GM12878 (cell line): ENCODE measurements around the gene GSG1L. TPM values are rescaled to one million over a fixed set of nuclear protein-coding genes. Genes with fewer than 3 reads are reported as not detected.

Experiments used
- ATAC-seq: fragments of 200-7000 bp; cut with Tn5 transposase; 3 replicates; pipeline ENCODE4 v1.9.1; 2020; ENCODE audit warnings: mild to moderate bottlenecking, moderate library complexity
- BruUV-seq: library from RNA; stranded (reverse); fragments of 400-500 nt; replicated peaks from 2 replicates; lab custom pipeline; 2021; lab: Mats Ljungman, UMichigan
- CTCF ChIA-PET: fragments of 300-600 bp; sonication (Branson Sonifier 250); formaldehyde crosslinking; extraction: SDS; loops from one replicate; lab custom pipeline; 2021; ENCODE audit warnings: inconsistent platforms; lab: Yijun Ruan, JAX
- POLR2A ChIA-PET: fragments of 350-600 bp; formaldehyde crosslinking; extraction: SDS; loops from one replicate; lab custom pipeline; 2021; ENCODE audit warnings: inconsistent platforms; lab: Charles Lee
- RAD21 ChIA-PET: fragments of 300-600 bp; sonication (Branson Sonifier 250); formaldehyde crosslinking; loops from one replicate; lab custom pipeline; 2023; ENCODE audit warnings: antibody characterized with exemption; ENCODE audit not compliant: unreplicated experiment; lab: Charles Lee
- SMC1A ChIA-PET: fragments of 300-600 bp; sonication (Branson Sonifier 250); formaldehyde crosslinking; loops from one replicate; lab custom pipeline; 2023; ENCODE audit not compliant: unreplicated experiment, uncharacterized antibody; lab: Charles Lee
- DNase-seq: peaks from one replicate; pipeline ENCODE4 v3.0.0-alpha.2; 2011; ENCODE audit warnings: low read depth, low spot score
- FAIRE-seq: peaks from 3 replicates; lab custom pipeline; 2011; peaks lifted over from hg19 to GRCh38; lab: Jason Lieb, UNC
- H2AFZ ChIP-seq: 2 replicates; pipeline ENCODE4 v1.6.0; 2011; ENCODE audit warnings: low read depth, low read length, control low read depth; ENCODE audit not compliant: control insufficient read depth
- H3K27ac ChIP-seq: 2 replicates; pipeline ENCODE4 v1.5.1; 2011; ENCODE audit warnings: control low read depth; ENCODE audit not compliant: control insufficient read depth, insufficient read depth
- H3K27me3 ChIP-seq, 2 experiments: replicated peaks in 1 of 2; 2 replicates each; pipeline versions ENCODE4 v1.6.0 to v1.6.1; 2011; ENCODE audit warnings: low read length in 1 of 2; ENCODE audit not compliant: control insufficient read depth in 2 of 2, insufficient read depth in 2 of 2
- H3K36me3 ChIP-seq, 2 experiments: 2 replicates each; pipeline ENCODE4 v1.5.1; 2011; ENCODE audit warnings: low read length in 1 of 2; ENCODE audit not compliant: control insufficient read depth in 2 of 2, insufficient read depth in 2 of 2
- H3K4me1 ChIP-seq: 2 replicates; pipeline ENCODE4 v1.6.1; 2011; ENCODE audit warnings: mild to moderate bottlenecking, low read length, moderate library complexity, mixed read lengths; ENCODE audit not compliant: control insufficient read depth, insufficient read depth
- H3K4me2 ChIP-seq: 2 replicates; pipeline ENCODE4 v1.6.0; 2011; ENCODE audit warnings: control low read depth; ENCODE audit not compliant: control insufficient read depth, insufficient read depth
- H3K4me3 ChIP-seq: fragments of 200-600 bp; sonication (generic); 2 replicates; pipeline ENCODE4 v1.5.1; 2016
- H3K79me2 ChIP-seq: 2 replicates; pipeline ENCODE4 v1.6.0; 2011; ENCODE audit warnings: low read length; ENCODE audit not compliant: control insufficient read depth, insufficient read depth
- H3K9ac ChIP-seq: 2 replicates; pipeline ENCODE4 v1.8.0; 2011; ENCODE audit warnings: low read length, control low read depth, mixed read lengths; ENCODE audit not compliant: control insufficient read depth, insufficient read depth
- H3K9me3 ChIP-seq: replicated peaks from 3 replicates; pipeline ENCODE4 v1.5.1; 2011; ENCODE audit warnings: mild to moderate bottlenecking, low read length; ENCODE audit not compliant: control insufficient read depth, insufficient read depth
- H4K20me1 ChIP-seq: 2 replicates; pipeline ENCODE4 v1.6.0; 2011; ENCODE audit not compliant: control insufficient read depth, insufficient read depth
- ATF2 ChIP-seq: IDR thresholded peaks from 2 replicates; pipeline ENCODE4 v1.6.1; 2012; ENCODE audit warnings: low read length, inconsistent platforms
- ATF7 ChIP-seq: fragments of 450-650 bp; IDR thresholded peaks from 2 replicates; pipeline ENCODE4 v1.6.1; 2016; ENCODE audit warnings: low read depth, mild to moderate bottlenecking
- EGR1 ChIP-seq, 2 experiments: IDR thresholded peaks; 1 replicate in 1 of 2; 2 replicates in 1 of 2; pipeline ENCODE4 v1.6.1; 2011 to 2012; ENCODE audit warnings: low read depth in 2 of 2, low read length in 2 of 2, borderline replicate concordance in 1 of 2, mild to moderate bottlenecking in 1 of 2, moderate library complexity in 1 of 2
- NR2C2 ChIP-seq: IDR thresholded peaks from 2 replicates; pipeline ENCODE4 v1.6.1; 2011; ENCODE audit warnings: borderline replicate concordance, low read depth; ENCODE audit not compliant: control insufficient read depth, insufficient read length
- REST ChIP-seq: IDR thresholded peaks from 2 replicates; pipeline ENCODE4 v1.6.1; 2012; ENCODE audit warnings: mild to moderate bottlenecking, low read depth, low read length
- SREBF1 ChIP-seq: IDR thresholded peaks from 2 replicates; pipeline ENCODE4 v1.6.1; 2012; ENCODE audit warnings: mild to moderate bottlenecking, low read length
- SUPT20H ChIP-seq: IDR thresholded peaks from 2 replicates; pipeline ENCODE4 v1.6.1; 2011; ENCODE audit warnings: low read depth, mild to moderate bottlenecking, low read length, moderate library complexity, borderline replicate concordance; ENCODE audit not compliant: control insufficient read depth
- WGBS: methylation state at CpG from one replicate; pipeline ENCODE4 v1.1.6; 2016; ENCODE audit warnings: low lambda C conversion rate; ENCODE audit not compliant: insufficient replicate concordance, insufficient coverage; ENCODE audit errors: missing lambda C conversion rate; 5-methylcytosine and 5-hydroxymethylcytosine counted together
- in situ Hi-C: fragments of 300-500 bp; cut with MboI; formaldehyde crosslinking; loops from 9 replicates; pipeline ENCODE4 v1.14.3; 2018; ENCODE audit warnings: mixed read lengths
- intact Hi-C: fragments of 100-400 bp; cut with micrococcal nuclease; formaldehyde crosslinking; loops from one replicate; pipeline ENCODE4 v1.14.2; 2022; ENCODE audit not compliant: unreplicated experiment
- polyA plus RNA-seq, 11 experiments: library from polyadenylated mRNA; depleted of rRNA in 4 of 11; unstranded in 6 of 11; stranded (reverse) in 5 of 11; fragments of >200 nt; fragmentation: Nextera tagmentation in 4 of 11; fragmentation: Illumina TruSeq in 1 of 11; extraction: Ambion mirVana in 4 of 11; extraction: Trizol in 1 of 11; gene quantifications; 1 replicate in 1 of 11; 2 replicates in 10 of 11; pipeline versions ENCODE4 v1.2.1 to v1.2.3, GENCODE V29; 2011 to 2016; ENCODE audit warnings: inconsistent platforms in 2 of 11, missing spikeins in 2 of 11, low read depth in 1 of 11
- total RNA-seq, 4 experiments: library from RNA; depleted of rRNA in 3 of 4; stranded (reverse); fragments of >200 nt in 3 of 4; fragmentation: Illumina TruSeq in 1 of 4; extraction: Trizol in 1 of 4; gene quantifications; 2 replicates each; pipeline versions ENCODE4 v1.2.1 to v1.2.3, GENCODE V29; 2013 to 2021
- TF ChIP-seq, protein P1 (sequence below): fragments of 450-650 bp; IDR thresholded peaks from 2 replicates; pipeline ENCODE4 v1.6.1; 2018; ENCODE audit warnings: mild to moderate bottlenecking, low read depth, moderate library complexity; ENCODE audit not compliant: partially characterized antibody

Gene GSG1L
- total and polyA plus RNA-seq, 10 of the 15 experiments (the other 5 are each of a cell fraction or from before 2014, with no cell fraction given), result not detected

DNA sequence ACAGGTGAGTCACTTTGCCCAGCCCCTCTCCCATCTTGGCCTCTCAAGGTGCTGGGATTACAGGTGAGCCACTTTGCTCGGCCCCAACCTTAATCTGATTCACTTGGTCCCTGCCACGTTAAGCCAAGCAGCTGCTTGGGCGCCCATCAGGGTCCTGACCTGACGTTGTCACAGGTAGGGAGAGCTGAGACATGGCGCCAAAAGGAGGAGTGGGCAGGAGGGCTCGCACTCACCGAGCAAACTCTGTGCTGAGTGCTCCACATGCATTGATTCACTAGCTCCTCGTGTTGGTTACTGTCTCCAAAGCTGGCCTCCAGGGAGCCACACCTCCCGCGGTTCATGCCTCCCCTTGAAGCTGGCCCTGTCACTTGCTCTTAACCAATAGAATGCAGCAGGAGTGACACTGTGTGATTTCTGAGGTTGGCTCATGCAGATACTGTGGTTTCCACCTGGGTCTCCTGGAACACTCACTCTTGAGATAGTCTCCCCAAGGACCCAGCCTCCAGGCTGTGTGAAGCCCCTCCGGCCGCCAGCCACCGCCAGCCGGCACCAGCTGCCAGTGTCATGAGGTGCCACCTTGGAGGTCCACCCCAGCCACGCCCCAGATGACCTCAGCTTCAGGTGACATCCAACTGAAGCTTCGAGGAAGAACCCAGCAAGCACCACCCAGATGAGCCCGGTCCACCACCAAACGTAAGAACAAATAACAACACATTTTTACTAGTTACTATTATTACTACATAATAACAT, 223.0 kb downstream of the GSG1L start:
- BruUV-seq, result no TSS peak
- H3K9ac ChIP-seq, result no peak overlapping the region
- FAIRE-seq (no peak), DNase-seq (no peak), ATAC-seq (no peak)
- POLR2A ChIA-PET, result no interaction called here
- H3K36me3 ChIP-seq, result no peaks in the 10 kb centered on the region
- RAD21 ChIA-PET, result no interaction called here
- SMC1A ChIA-PET, result no interaction called here
- H3K4me3 ChIP-seq, result no peak overlapping the region
- intact Hi-C loops, result no loop called here
- no peak overlapping the region for H3K27ac ChIP-seq
- H4K20me1 ChIP-seq, result no peaks in the 10 kb centered on the region
- H3K4me2 ChIP-seq, result no peak overlapping the region
- H3K27me3 ChIP-seq, result no peaks in the 10 kb centered on the region
- H3K9me3 ChIP-seq, result no peaks in the 10 kb centered on the region
- TF ChIP-seq ATF7, result no peak
- TF ChIP-seq NR2C2, result no peak
- no peak for TF ChIP-seq ATF2
- no peaks in the 10 kb centered on the region for H3K4me1 ChIP-seq
- CTCF ChIA-PET, result no interaction called here
- no peak overlapping the region for H2AFZ ChIP-seq
- no peaks in the 10 kb centered on the region for H3K79me2 ChIP-seq
- 28% methylated on average over 17 of the region's 18 CpGs for WGBS
- in situ Hi-C loops, result no loop called here

- Histone ChIP-seq H3K27ac (no peak overlapping the region), H2AFZ (no peak overlapping the region), H3K4me1 (no peaks in the 10 kb centered on the region), H3K27me3 (no peaks in the 10 kb centered on the region), H3K4me3 (no peak overlapping the region), H3K79me2 (no peaks in the 10 kb centered on the region), H3K9ac (no peak overlapping the region), H3K36me3 (no peaks in the 10 kb centered on the region), H3K9me3 (no peaks in the 10 kb centered on the region), H3K4me2 (no peak overlapping the region), H4K20me1 (no peaks in the 10 kb centered on the region)
- CTCF ChIA-PET, result no interaction called here
- in situ Hi-C loops (no loop called here), intact Hi-C loops (no loop called here)
- RAD21 ChIA-PET, result no interaction called here
- no peak for FAIRE-seq
- no peak for DNase-seq
- ATAC-seq, result no peak
- POLR2A ChIA-PET, result no interaction called here
- WGBS, result 18% methylated on average over 2 of the region's 2 CpGs
- no TSS peak for BruUV-seq
- SMC1A ChIA-PET, result no interaction called here
- TF ChIP-seq SUPT20H (no peak), SREBF1 (no peak), EGR1 (IDR thresholded peaks at IDR 0.05; ENCODE audit: borderline replicate concordance in 1 of 2, low read depth in 2 of 2, low read length in 2 of 2) (no peak), REST (no peak)
- TF ChIP-seq, protein P1, sequence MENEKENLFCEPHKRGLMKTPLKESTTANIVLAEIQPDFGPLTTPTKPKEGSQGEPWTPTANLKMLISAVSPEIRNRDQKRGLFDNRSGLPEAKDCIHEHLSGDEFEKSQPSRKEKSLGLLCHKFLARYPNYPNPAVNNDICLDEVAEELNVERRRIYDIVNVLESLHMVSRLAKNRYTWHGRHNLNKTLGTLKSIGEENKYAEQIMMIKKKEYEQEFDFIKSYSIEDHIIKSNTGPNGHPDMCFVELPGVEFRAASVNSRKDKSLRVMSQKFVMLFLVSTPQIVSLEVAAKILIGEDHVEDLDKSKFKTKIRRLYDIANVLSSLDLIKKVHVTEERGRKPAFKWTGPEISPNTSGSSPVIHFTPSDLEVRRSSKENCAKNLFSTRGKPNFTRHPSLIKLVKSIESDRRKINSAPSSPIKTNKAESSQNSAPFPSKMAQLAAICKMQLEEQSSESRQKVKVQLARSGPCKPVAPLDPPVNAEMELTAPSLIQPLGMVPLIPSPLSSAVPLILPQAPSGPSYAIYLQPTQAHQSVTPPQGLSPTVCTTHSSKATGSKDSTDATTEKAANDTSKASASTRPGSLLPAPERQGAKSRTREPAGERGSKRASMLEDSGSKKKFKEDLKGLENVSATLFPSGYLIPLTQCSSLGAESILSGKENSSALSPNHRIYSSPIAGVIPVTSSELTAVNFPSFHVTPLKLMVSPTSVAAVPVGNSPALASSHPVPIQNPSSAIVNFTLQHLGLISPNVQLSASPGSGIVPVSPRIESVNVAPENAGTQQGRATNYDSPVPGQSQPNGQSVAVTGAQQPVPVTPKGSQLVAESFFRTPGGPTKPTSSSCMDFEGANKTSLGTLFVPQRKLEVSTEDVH, result no peak
Measured at GRCh38 chr16:27839419-27839818, 224.1 kb downstream of the GSG1L start.
